NCI-H82 (cell line): ENCODE measurements around the gene CAPN5.

Source experiments
- DNase-seq: peaks from one replicate; lab custom pipeline; 2025; lab: John Stamatoyannopoulos, UW

The CAPN5 gene

GRCh38 chr11:77083566-77084245 is 16.9 kb downstream of the CAPN5 start:
- no peak for DNase-seq

- no peak for DNase-seq
These were observed 17.9 kb downstream of the CAPN5 start for GRCh38 chr11:77084581-77085191.

DNA sequence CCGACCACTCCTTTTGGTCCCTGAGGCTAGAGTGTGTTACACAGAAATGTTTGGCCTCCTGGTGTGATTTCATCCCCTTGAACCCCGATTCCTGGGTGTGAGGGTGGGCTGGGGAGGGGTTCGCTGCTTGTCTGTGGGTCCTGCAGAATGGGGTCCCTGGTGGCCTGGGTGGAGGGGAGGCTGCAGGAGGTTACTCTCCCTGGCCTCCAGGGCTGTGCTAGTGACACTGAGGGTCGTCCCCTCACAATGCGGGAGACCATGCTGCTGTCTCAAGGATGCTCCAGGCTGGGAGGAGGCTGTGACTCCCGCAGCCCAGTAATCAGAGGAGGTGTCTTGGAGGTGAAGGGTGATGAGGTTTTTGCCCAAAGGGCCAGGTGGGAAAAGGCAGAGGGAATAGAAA is 18.9 kb downstream of the CAPN5 start:
- DNase-seq = no peak

DNA sequence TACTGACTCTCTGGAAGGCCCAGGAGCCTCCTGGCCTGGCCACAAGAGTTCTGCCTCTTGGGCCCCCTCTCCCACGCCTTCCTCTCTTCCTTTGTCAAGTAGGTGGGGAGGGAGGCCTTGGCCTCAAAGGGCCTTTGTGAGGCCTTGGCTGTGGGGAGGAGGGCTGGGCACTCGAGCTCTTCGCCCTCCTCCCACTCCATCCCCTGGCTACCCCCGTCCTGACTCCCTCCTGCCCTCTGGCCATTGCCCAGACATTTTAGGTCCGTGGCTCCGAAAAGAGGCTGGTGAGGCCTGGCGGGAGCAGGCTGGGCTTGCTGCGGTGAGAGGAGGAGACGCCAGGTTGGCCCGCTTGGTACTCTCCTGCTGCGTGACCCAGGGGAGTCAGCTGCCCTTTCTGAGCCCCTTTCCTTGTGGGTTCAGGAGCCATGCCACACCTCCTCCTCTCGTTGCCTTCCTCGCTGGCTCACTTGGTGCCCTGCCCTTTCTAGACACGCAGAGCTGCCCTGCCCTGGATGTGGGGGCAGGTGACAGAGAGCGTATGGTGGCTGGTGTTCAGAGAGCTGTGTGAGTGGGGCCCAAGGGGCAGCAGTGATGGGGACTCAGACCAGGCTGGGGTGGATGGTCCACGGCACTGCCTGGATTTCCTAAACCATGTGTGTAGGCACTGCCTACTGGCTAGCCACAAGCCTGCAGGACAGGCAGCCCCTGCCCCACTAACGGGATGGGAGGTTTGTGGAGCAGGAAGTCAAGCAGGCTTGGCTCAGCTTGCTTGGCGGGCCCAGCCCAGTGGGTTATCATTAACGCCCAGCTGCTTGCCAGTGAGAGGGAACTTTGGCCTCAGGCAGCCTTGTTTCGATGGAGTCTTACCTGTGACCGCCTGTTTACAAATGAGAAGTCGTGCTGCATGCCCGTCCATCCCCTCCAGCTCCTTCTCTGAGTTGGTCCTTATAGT is 20.0 kb downstream of the CAPN5 start:
- no peak for DNase-seq

DNA sequence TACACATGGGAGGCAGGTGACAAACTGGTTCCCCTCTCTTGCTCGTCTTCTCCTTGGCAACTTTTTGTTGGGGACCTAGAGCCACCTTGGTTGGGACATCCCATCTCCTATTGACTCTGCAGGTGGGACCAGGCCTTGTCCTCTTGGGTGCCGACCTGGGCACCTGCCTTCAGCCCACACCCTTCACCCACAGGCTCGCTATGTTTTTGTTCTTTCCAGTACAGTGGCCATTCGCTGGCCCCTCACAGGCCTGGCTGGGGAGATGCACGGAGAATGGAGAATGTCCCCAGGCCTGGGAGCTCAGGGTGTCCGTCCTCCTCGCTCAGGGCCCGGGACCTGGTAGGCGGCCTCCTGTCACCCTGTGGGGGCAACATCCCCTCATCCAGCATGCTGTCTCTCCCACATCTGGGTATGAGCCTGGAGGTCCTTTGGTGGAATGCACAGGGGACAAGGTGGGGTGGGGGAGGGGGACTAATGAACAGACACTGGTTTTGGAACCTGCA is 21.0 kb downstream of the CAPN5 start:
- DNase-seq = no peak

- no peak for DNase-seq
These were observed 21.6 kb downstream of the CAPN5 start for GRCh38 chr11:77088236-77089003.

DNA sequence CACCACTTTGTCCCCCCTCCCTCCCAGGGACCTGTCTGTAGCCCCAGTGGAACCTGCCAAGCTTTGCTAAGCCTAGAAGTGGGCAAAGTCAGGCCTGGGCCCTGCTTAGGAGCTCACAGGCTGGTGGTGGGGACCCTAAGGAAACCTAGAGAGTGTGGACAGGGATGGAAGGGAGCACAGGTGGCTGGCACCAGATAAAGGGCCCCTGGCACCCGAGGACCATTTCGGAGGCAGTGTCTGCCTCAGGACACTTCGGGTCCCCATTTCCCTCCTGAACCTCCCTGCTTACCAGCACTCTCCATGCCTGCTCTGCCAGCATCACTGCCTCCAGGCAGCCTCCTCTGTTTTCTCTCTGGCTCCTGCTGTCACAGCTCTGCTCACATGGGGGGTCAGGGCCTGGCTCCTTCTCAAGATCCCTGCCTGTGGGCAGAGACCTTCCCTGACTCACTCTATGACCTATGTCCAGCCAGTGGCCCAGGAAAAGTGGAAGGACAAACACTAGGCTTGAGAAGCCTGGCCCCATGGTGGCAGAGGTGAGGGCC is 22.3 kb downstream of the CAPN5 start:
- no peak for DNase-seq

GRCh38 chr11:77090046-77090372 is 23.2 kb downstream of the CAPN5 start:
- no peak for DNase-seq

- DNase-seq = no peak
These were observed 23.8 kb downstream of the CAPN5 start for GRCh38 chr11:77090373-77091111.

GRCh38 chr11:77091146-77091940 is 24.6 kb downstream of the CAPN5 start:
- peak; percentile 82 for DNase-seq

DNA sequence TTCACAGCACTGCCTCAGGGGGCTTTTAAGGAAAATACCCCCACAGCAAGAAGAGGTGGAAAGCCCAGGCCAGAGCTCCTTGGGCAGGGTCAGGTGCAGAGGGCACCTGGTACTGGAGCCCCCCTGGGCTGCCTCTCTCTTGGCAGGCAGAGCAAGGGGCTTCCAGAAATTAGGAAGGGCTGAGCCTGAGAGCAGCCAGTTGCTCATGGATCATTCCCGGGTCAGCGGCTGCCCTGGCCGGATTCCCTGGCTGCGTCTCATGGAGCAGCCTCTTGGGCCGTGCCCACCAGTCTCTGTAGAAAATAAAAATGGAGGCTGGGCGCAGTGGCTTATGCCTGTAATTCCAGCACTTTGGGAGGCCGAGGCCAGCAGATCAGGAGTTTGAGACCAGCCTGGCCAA is 25.6 kb downstream of the CAPN5 start:
- no peak for DNase-seq

DNA sequence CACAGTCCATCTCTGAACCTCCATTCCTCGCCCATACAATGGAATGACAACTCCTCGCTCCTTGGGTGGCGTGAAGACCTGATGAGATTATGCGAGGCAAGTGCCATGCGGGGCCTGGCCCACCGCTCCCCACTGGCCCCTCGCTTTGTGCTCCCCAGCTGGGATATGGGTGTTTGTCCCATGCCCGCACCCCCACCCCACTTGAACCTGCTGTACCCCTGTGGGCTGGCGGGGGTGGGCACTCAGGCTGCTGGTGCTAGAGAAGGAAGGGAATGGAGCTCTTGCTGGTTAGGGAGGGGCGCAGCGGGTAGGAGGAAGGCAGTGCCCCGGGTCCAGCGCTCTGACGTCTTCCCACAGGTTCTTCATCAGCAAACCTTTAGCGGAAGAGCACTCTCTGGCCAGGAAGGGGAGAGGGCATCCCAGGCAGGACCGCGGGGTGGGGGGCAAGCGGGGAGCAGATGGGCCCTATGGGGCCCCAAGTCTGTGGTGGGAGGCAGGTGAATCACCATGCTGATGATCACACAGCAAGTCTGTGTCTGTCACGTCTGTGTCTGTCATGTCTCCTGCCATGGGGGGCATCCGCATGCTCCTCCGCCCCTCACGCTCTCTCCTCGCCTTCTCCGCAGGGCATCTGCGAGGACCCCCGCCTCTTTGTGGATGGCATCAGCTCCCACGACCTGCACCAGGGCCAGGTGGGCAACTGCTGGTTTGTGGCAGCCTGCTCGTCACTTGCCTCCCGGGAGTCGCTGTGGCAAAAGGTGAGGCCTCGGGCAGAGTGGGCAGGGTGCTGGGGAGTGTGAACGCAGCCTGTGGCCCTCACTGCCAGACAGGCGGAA is 26.5 kb downstream of the CAPN5 start:
- no peak for DNase-seq

- DNase-seq = no peak
These were observed 27.4 kb downstream of the CAPN5 start for GRCh38 chr11:77093987-77094840.

DNA sequence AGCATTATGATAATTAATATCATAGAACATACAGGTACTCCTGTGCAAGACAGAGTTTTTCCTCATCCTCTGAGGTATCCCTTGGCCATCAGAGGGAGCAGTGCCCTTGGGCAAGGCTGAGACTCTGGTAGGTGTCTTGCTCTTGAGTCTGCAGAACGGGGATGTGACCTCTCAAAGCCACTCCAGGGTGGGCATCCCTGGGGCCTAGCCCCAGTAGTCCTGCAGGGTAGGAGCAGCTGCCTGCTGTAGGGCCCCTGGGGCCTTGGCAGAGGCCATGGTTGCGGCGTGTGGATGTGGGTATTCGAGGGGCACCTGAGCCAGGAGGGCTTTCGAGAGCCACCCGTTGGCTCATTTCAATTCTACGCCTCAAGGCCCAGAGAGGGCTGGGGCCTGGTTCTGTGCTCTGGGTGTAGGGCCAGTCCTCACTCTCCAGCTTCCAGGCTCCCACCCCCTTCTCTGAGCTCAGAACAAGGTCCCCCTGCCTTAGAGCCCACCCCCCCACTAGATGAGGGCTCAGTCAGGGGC is 28.1 kb downstream of the CAPN5 start:
- no peak for DNase-seq

DNA sequence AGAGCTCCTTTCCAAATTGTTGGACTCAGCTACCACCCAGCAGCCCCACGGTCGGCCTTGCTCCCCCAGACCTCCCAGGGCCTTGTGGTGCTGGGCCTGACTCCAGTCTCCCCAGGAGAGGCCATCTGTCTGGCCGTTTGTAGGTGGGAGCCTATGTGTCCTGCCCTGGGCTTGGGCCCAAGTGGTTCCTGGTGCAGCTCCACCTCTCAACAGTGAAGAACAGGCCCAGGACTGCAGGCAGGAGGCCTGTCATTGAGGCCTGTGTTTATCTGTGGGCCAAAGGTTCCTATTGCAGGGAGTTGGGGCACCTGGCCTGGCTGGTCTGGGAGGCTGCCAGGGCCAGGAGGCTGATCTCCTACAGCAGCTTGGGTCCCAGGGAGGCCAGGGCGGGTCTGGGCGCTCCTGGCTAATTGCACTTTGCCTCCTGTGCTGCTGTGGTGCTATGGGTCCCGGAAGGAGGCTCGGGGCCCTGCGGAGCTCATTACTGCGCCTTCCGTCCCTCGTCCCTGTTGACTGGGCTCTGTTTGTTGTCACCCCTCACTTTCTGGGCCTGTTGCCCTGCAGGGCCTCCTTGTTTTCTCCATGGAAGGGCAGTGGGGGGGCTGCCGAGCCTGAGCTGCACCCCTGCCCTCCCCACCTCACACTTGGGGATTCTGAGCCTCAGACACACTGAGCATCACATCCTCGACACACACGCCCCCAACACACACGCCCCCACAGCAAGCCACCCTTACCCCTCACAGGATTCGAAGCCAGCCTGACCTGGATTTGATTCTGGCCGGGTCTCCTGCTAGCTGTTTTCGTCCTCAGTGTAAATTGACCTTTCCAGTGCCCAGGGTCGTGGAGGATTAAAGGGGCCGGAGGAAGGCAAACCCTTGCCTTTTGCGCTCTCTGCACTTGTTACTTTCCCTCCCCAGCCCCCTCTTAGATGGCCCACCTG is 29.1 kb downstream of the CAPN5 start:
- DNase-seq = no peak

DNA sequence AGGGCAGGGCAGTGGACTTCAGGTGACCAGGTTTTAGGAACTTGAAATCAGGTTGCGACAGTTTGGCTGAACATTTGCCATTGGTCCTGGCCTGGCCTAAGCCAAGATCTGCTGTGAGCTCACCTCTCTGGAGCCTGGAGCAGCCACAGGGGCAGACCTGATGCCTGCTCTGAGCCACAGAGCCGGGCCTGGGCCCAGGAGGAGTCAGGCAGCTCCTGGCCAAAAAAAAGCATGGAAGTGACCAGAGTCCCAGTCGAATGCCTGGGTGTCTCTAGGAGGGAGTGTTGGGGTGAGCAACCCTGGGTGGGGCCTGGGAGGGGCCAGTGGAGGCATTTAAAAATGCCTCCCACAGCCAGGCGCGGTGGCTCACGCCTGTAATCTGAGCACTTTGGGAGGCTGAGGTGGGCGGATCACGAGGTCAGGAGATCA is 29.8 kb downstream of the CAPN5 start:
- no peak for DNase-seq

DNA sequence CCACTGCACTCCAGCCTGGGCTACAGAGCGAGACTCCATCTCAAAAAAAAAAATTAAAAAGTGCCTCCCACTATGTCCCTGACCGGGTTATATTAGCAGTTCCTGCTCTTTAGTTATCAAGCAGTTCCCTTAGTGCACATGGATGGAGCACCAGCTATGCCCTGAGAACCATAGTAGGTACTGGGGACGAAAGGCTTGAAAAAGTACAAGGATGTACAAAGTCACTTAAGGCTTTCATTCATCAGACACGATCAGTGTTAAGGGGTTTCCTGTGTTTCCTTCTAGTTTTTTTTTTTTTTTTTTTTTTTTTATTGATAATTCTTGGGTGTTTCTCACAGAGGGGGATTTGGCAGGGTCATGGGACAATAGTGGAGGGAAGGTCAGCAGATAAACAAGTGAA is 30.4 kb downstream of the CAPN5 start:
- DNase-seq = peak; percentile 43
